ENCODE results near the gene RBPJ. TPM values are rescaled to one million over a fixed set of nuclear protein-coding genes. Genes with fewer than 3 reads are reported as not detected.

Gene RBPJ
- total RNA-seq, 1 donor from 2014 or later = 28.6 TPM

- no peak for DNase-seq (ENCODE audit: extremely low read depth, low read depth, low spot score)
Measured at GRCh38 chr4:26452565-26453531, 132.0 kb downstream of the RBPJ start.

- DNase-seq (ENCODE audit: extremely low read depth, low read depth, low spot score) = no peak
Measured at GRCh38 chr4:26454961-26455360, 134.1 kb downstream of the RBPJ start.

GRCh38 chr4:26455571-26455970, 134.8 kb downstream of the RBPJ start:
- DNase-seq (ENCODE audit: extremely low read depth, low read depth, low spot score) = no peak

DNA sequence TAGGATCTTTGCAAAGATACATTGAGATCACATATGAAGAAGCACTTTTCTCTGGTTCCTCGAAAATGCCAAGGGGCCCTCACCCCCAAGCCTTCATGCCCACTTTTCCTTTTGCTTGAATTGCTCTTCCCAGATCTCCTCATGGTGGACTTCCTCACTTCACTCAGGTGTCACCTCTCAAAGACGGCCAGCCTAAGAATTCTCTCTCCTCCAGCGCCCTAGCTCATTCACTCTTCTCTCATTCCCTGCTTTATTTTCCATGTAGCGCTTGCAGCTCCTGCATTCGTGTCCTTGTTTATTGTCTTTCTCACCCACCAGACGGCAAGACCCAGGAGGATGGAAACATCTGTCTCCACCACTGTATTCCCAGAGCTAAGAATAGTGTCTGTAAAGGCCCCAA, 136.6 kb downstream of the RBPJ start:
- no peak for DNase-seq (ENCODE audit: extremely low read depth, low read depth, low spot score)

DNA sequence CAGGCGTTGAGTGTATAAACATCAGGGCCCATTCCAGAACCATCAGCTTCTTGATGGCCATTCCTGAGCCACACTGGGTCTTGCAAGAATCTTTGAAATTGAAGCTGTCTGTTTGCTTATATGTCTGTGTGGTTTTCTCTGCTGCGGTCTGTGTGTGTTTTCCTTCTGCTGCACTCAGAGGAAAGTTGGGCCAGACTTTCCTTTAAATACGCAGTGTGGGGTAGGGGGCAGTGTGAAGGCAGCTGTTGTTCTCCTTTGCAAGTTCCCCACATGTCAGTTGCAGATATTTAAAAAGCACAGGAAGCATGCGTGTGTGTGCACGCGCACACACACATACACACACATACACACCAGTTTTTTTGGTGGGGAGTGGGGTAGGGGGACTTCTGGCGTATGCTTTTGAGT, 137.3 kb downstream of the RBPJ start:
- DNase-seq (ENCODE audit: extremely low read depth, low read depth, low spot score) = no peak

GRCh38 chr4:26459054-26459755, 138.4 kb downstream of the RBPJ start:
- peak; percentile 25 for DNase-seq (ENCODE audit: extremely low read depth, low read depth, low spot score)

- DNase-seq (ENCODE audit: extremely low read depth, low read depth, low spot score) = no peak
Measured at GRCh38 chr4:26459756-26460530, 139.1 kb downstream of the RBPJ start.

GRCh38 chr4:26462874-26463273, 142.1 kb downstream of the RBPJ start:
- no peak for DNase-seq (ENCODE audit: extremely low read depth, low read depth, low spot score)

GRCh38 chr4:26463386-26463785, 142.6 kb downstream of the RBPJ start:
- no peak for DNase-seq (ENCODE audit: extremely low read depth, low read depth, low spot score)

DNA sequence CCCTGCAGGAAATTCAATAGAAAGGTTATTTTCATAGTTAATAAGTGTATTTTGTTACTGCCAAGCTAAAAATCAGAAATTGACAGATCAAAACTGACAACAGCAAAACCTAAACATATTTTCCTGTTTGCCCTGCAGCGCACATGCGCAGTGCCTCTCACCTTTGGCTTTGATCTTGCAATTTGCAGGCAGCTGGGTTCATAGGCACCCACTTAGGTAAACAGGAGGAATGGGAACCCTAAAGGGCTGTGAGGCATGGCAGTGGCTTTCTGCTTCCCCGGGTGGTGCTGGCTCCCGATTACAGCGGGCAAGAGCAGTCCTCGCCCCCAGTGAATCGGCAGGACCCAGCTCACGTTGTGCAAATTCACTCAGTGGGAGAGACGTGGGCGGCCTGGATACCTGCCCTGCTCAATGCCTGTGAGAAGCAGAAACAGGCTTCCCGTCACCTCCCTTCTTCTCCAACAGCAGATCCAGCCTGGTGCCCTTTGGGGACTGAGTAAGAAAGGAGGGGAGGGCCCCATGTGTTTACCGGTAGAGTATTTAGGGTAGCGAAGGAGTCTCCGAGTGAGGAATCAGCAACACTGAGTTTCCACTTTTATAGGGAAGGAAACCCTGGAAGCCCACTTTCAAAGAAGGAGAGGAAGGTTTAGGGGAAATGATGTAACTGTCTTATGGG, 143.7 kb downstream of the RBPJ start:
- no peak for DNase-seq (ENCODE audit: extremely low read depth, low read depth, low spot score)

GRCh38 chr4:26466578-26467270, 145.9 kb downstream of the RBPJ start:
- DNase-seq (ENCODE audit: extremely low read depth, low read depth, low spot score) = no peak

GRCh38 chr4:26467724-26468123, 146.9 kb downstream of the RBPJ start:
- no peak for DNase-seq (ENCODE audit: extremely low read depth, low read depth, low spot score)

GRCh38 chr4:26468283-26468949, 147.6 kb downstream of the RBPJ start:
- DNase-seq (ENCODE audit: extremely low read depth, low read depth, low spot score) = no peak

GRCh38 chr4:26468977-26469376, 148.2 kb downstream of the RBPJ start:
- no peak for DNase-seq (ENCODE audit: extremely low read depth, low read depth, low spot score)

GRCh38 chr4:26471890-26472289, 151.1 kb downstream of the RBPJ start:
- no peak for DNase-seq (ENCODE audit: extremely low read depth, low read depth, low spot score)

GRCh38 chr4:26473893-26474292, 153.1 kb downstream of the RBPJ start:
- DNase-seq (ENCODE audit: extremely low read depth, low read depth, low spot score) = no peak

DNA sequence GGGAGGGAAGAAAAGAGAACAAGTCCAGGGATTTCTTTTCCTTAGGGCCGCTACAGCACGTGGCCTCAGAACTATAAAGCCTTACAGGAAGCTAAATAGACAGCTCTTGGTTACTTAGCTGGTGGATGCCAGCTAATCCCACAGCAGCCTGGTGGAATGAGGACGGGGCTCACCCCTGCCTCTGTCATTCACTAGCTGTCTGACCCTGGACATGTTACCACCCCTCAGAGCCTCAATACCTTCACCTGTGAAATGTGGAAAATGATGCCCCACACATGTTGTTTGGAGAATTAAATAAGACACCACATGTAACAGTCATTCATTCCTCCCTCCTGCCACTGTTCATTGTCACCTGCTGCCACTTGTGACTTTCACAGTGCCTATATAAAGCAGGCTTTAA, 153.7 kb downstream of the RBPJ start:
- DNase-seq (ENCODE audit: extremely low read depth, low read depth, low spot score) = no peak

- no peak for DNase-seq (ENCODE audit: extremely low read depth, low read depth, low spot score)
Measured at GRCh38 chr4:26475716-26476115, 154.9 kb downstream of the RBPJ start.

GRCh38 chr4:26476545-26476944, 155.7 kb downstream of the RBPJ start:
- no peak for DNase-seq (ENCODE audit: extremely low read depth, low read depth, low spot score)

Measured in glomerular endothelial cell (primary cell).